ENCODE measurements around the gene ZNF566. TPM values are rescaled to one million over a fixed set of nuclear protein-coding genes. Genes with fewer than 3 reads are reported as not detected.

Gene ZNF566
- total RNA-seq, 1 experiment from 2014 or later, result 11.6 TPM

DNA sequence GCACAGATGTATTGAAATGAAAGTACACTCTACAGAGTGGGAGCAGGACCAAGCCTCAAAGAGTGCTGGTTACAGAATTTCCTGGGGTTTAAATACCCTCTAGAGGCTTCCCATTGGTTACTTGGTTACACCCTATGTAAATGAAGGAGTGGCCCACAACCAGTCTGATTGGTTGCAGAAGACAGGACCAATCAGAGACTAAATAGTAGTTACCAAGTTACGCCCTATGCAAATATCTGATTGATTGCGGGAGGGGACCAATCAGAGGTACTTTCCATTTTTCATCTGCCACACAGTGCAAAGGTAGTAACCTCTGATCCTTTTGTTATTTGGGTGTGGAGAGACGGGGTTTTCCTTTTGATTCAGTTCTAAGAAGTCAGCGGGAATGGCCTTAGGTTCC is 65.4 kb downstream of the ZNF566 start:
- no peaks in the 10 kb centered on the region for H3K36me3 ChIP-seq (ENCODE audit: control insufficient read depth, insufficient read depth, low read length)
- CTCF ChIA-PET, result no interaction called here
- H3K27ac Mint-ChIP-seq (ENCODE audit: unreplicated experiment), result no peak overlapping the region
- H3K36me3 Mint-ChIP-seq (ENCODE audit: insufficient read depth, unreplicated experiment), result no peaks in the 10 kb centered on the region
- peaks cover 22% of the 10 kb centered on the region for H3K9me3 Mint-ChIP-seq (ENCODE audit: unreplicated experiment)
- intact Hi-C loops (cut with micrococcal nuclease; ENCODE audit: unreplicated experiment), result no loop called here
- no peak for TF ChIP-seq CTCF (IDR thresholded peaks at IDR 0.05; ENCODE audit: insufficient read depth in 1 of 2, low read depth in 1 of 2, low read length in 1 of 2, severe bottlenecking in 1 of 2, unreplicated experiment in 1 of 2)
- no peaks in the 10 kb centered on the region for H3K4me1 Mint-ChIP-seq (ENCODE audit: low read depth, unreplicated experiment)
- POLR2A ChIA-PET, result no interaction called here
- BruUV-seq (replicated peaks), result no TSS peak
- no peak overlapping the region for H3K4me3 Mint-ChIP-seq (ENCODE audit: unreplicated experiment)
- peaks cover 16% of the 10 kb centered on the region for H3K9me3 ChIP-seq
- H3K4me3 ChIP-seq (ENCODE audit: low read depth, low read length), result no peak overlapping the region
- DNase-seq, result no peak
- H3K27me3 Mint-ChIP-seq (ENCODE audit: insufficient read depth, unreplicated experiment), result no peaks in the 10 kb centered on the region
- no peaks in the 10 kb centered on the region for H3K4me1 ChIP-seq
- no peaks in the 10 kb centered on the region for H3K27me3 ChIP-seq (replicated peaks; ENCODE audit: control insufficient read depth, insufficient read depth, low read length)

DNA sequence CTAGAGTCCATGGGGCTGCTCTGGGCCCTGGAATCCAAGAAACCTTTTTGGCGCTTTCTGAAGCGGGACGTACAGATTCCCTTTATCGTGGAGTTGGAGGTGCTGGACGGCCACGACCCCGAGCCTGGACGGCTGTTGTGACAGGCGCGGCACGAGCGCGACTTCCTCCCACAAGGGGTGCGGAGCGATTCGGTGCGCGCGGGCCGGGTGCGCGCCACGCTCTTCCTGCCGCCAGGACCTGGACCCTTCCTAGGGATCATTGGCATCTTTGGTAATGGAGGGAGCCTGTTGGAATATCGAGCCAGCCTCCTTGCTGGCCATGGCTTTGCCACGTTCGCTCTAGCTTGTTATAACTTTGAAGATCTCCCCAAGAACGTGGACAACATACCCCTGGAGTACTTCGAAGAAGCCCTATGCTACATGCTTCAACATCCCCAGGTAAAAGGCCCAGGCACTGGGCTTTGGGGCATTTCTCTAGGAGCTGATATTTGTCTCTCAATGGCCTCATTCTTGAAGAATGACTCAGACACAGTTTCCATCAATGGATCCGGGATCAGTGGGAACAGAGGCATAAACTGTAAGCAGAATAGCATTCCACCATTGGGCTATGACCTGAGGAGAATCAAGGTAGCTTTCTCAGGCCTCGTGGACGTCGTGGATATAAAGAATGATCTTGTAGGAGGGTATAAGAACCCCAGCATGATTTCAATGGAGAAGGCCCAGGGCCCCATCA is 67.4 kb downstream of the ZNF566 start:
- H3K27ac Mint-ChIP-seq (ENCODE audit: unreplicated experiment), result no peak overlapping the region
- TF ChIP-seq CTCF (IDR thresholded peaks at IDR 0.05; ENCODE audit: insufficient read depth in 1 of 2, low read depth in 1 of 2, low read length in 1 of 2, severe bottlenecking in 1 of 2, unreplicated experiment in 1 of 2), result no peak
- Histone ChIP-seq H3K36me3 (ENCODE audit: control insufficient read depth, insufficient read depth, low read length) (no peaks in the 10 kb centered on the region), H3K4me3 (ENCODE audit: low read depth, low read length) (no peak overlapping the region), H3K9me3 (peaks cover 11% of the 10 kb centered on the region), H3K4me1 (no peaks in the 10 kb centered on the region), H3K27me3 (replicated peaks; ENCODE audit: control insufficient read depth, insufficient read depth, low read length) (no peaks in the 10 kb centered on the region)
- ChIA-PET POLR2A (no interaction called here), CTCF (no interaction called here)
- no peak for DNase-seq
- H3K27me3 Mint-ChIP-seq (ENCODE audit: insufficient read depth, unreplicated experiment), result no peaks in the 10 kb centered on the region
- H3K4me3 Mint-ChIP-seq (ENCODE audit: unreplicated experiment), result no peak overlapping the region
- peaks cover 9% of the 10 kb centered on the region for H3K36me3 Mint-ChIP-seq (ENCODE audit: insufficient read depth, unreplicated experiment)
- intact Hi-C loops (cut with micrococcal nuclease; ENCODE audit: unreplicated experiment), result no loop called here
- peaks cover 16% of the 10 kb centered on the region for H3K9me3 Mint-ChIP-seq (ENCODE audit: unreplicated experiment)
- no TSS peak for BruUV-seq (replicated peaks)
- no peaks in the 10 kb centered on the region for H3K4me1 Mint-ChIP-seq (ENCODE audit: low read depth, unreplicated experiment)

DNA sequence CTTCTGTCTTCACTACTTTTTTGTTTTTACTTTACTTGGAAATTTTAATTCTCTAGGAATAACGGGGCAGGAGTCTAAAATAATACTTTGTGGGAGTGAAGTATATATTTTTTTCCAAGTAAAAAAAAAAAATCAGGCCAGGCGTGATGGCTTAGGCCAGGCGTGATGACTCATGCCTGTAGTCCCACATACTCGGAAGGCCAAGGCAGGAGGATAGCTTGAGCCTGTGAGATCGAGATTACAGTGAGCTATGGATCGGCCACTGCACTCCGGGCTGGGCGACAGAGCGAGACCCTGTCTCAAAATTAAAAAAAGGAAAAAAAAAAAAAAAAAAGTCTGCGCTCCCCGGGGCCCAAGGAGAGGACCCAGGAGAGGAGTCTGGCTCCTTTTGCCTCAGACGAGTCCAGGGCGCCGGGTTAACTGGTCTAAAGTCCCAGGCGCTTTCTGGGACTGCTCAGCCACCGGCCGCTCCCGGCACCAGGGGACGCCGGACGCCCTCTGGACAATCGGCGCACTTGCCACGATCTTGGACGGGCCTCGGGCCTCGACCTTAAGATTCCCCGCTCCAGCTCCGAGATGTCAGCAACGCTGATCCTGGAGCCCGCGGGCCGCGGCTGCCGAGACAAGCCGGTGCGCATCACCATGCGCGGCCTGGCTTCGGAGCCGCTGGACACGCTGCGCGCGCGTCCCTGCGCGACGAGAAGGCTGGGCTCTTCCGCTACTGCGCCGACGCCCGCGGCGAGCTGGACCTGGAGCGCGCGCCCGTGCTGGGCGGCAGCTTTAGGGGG is 68.2 kb downstream of the ZNF566 start:
- no peak overlapping the region for H3K4me3 Mint-ChIP-seq (ENCODE audit: unreplicated experiment)
- no peak for DNase-seq
- intact Hi-C loops (cut with micrococcal nuclease; ENCODE audit: unreplicated experiment), result no loop called here

More for the DNA sequence above, 68.2 kb downstream of the ZNF566 start:
- Histone ChIP-seq H3K4me3 (ENCODE audit: low read depth, low read length) (no peak overlapping the region), H3K36me3 (ENCODE audit: control insufficient read depth, insufficient read depth, low read length) (no peaks in the 10 kb centered on the region), H3K9me3 (peaks cover 11% of the 10 kb centered on the region), H3K27me3 (replicated peaks; ENCODE audit: control insufficient read depth, insufficient read depth, low read length) (no peaks in the 10 kb centered on the region), H3K4me1 (no peaks in the 10 kb centered on the region)
- H3K4me1 Mint-ChIP-seq (ENCODE audit: low read depth, unreplicated experiment), result no peaks in the 10 kb centered on the region
- no peak for TF ChIP-seq CTCF (IDR thresholded peaks at IDR 0.05; ENCODE audit: insufficient read depth in 1 of 2, low read depth in 1 of 2, low read length in 1 of 2, severe bottlenecking in 1 of 2, unreplicated experiment in 1 of 2)
- no TSS peak for BruUV-seq (replicated peaks)
- H3K27me3 Mint-ChIP-seq (ENCODE audit: insufficient read depth, unreplicated experiment), result no peaks in the 10 kb centered on the region
- no peak overlapping the region for H3K27ac Mint-ChIP-seq (ENCODE audit: unreplicated experiment)
- ChIA-PET CTCF (no interaction called here), POLR2A (no interaction called here)
- H3K9me3 Mint-ChIP-seq (ENCODE audit: unreplicated experiment), result peaks cover 8% of the 10 kb centered on the region
- H3K36me3 Mint-ChIP-seq (ENCODE audit: insufficient read depth, unreplicated experiment), result peaks cover 9% of the 10 kb centered on the region
